Kidney epithelial cell (primary cell): ENCODE measurements around the gene USP15. TPM values are rescaled to one million over a fixed set of nuclear protein-coding genes. Genes with fewer than 3 reads are reported as not detected.

Source experiments
- DNase-seq: peaks from one replicate; pipeline ENCODE4 v3.0.0-alpha.2; 2010; ENCODE audit warnings: low read depth
- H3K27me3 ChIP-seq: 2 replicates; pipeline ENCODE4 v1.6.0; 2011; ENCODE audit warnings: low read length; ENCODE audit not compliant: control insufficient read depth, insufficient read depth
- H3K36me3 ChIP-seq: 2 replicates; pipeline ENCODE4 v1.5.1; 2011; ENCODE audit warnings: low read length; ENCODE audit not compliant: control insufficient read depth, insufficient read depth
- H3K4me3 ChIP-seq: 2 replicates; pipeline ENCODE4 v1.5.1; 2011; ENCODE audit warnings: low read depth, mild to moderate bottlenecking, control low read depth, low read length
- total RNA-seq: library from RNA; depleted of rRNA; stranded (reverse); fragments of >200 nt; gene quantifications from 2 replicates; pipeline ENCODE4 v1.2.3, GENCODE V29; 2015
- TF ChIP-seq, protein P1 (sequence below): IDR thresholded peaks from 2 replicates; pipeline ENCODE4 v1.5.1; 2011; ENCODE audit warnings: mild to moderate bottlenecking, moderate library complexity, low read length, control low read depth, inconsistent platforms; ENCODE audit not compliant: insufficient read depth, poor library complexity, severe bottlenecking

The USP15 gene
- total RNA-seq, 1 donor from 2014 or later = 37.5 TPM

DNA sequence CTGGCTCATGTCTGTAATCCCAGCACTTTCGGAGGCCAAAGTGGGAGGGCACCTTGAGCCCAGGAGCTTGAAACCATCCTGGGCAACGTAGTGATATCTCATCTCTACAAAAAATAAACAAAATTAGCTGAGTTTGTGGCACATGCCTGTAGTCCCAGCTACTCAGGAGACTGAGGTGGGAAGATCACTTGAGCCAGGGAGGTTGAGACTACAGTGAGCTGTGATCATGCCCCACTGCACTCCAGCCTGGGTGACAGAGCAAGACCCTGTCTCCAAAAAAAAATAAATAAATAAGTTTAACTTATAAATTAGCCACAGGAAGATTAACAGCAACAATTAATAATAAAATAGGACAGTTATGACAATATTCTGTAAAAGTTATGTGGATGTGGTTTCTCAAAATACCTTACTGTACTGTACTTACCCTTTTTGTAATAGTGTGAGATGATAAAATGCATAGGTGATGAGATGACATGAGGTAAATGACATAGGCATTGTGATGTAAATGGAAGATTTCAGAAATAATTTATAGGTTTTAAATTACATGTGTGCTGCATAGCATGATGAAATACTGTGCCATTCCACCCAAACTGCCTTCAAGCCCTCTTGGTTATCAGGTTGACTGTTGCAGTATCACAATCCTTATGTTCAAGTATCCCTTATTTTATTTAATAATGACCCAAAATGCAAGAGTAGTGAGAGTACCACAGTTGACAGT, 22.0 kb downstream of the USP15 start:
- Histone ChIP-seq H3K27me3 (no peaks in the 10 kb centered on the region), H3K36me3 (no peaks in the 10 kb centered on the region), H3K4me3 (no peak overlapping the region)
- DNase-seq = no peak
- TF ChIP-seq, protein P1, sequence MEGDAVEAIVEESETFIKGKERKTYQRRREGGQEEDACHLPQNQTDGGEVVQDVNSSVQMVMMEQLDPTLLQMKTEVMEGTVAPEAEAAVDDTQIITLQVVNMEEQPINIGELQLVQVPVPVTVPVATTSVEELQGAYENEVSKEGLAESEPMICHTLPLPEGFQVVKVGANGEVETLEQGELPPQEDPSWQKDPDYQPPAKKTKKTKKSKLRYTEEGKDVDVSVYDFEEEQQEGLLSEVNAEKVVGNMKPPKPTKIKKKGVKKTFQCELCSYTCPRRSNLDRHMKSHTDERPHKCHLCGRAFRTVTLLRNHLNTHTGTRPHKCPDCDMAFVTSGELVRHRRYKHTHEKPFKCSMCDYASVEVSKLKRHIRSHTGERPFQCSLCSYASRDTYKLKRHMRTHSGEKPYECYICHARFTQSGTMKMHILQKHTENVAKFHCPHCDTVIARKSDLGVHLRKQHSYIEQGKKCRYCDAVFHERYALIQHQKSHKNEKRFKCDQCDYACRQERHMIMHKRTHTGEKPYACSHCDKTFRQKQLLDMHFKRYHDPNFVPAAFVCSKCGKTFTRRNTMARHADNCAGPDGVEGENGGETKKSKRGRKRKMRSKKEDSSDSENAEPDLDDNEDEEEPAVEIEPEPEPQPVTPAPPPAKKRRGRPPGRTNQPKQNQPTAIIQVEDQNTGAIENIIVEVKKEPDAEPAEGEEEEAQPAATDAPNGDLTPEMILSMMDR = no peak

DNA sequence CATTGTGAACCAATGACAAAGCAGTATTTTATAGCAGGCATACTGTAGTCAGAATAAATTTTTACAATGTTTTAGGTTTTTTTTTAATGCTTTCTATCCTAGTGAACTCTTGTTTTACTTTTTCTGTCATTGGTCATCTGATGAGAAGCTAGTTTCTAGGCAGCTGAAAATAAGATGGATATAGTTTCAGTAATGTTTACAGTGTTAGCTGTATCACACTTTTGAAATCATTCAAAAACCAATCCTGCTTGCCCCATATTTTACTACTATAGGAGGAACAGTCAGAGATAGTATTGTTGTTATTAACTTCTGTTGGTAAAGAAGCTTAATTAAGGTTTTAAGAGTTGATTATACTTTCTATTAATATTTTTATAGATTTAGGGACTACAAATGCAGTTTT, 24.5 kb downstream of the USP15 start:
- no peaks in the 10 kb centered on the region for H3K36me3 ChIP-seq
- TF ChIP-seq, protein P1 = no peak
- H3K4me3 ChIP-seq = no peak overlapping the region
- no peak for DNase-seq
- no peaks in the 10 kb centered on the region for H3K27me3 ChIP-seq

DNA sequence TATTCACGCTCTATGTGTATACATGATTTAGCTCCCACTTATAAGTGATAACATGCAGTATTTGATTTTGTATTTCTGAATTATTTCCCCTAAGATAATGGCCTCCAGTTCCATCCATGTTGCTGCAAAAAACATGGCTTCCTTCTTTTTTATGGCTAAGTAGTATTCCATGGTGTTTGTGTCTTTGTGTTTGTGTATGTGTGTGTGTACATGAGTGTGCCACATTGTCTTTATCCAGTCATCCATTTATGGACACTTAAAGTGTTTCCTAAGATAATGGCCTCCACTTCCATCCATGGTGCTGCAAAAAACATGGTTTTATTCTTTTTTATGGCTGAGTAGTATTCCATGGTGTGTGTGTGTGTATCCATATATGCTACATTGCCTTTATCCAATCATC, 25.1 kb downstream of the USP15 start:
- no peak for DNase-seq
- Histone ChIP-seq H3K4me3 (no peak overlapping the region), H3K27me3 (no peaks in the 10 kb centered on the region), H3K36me3 (no peaks in the 10 kb centered on the region)
- TF ChIP-seq, protein P1 = no peak

DNA sequence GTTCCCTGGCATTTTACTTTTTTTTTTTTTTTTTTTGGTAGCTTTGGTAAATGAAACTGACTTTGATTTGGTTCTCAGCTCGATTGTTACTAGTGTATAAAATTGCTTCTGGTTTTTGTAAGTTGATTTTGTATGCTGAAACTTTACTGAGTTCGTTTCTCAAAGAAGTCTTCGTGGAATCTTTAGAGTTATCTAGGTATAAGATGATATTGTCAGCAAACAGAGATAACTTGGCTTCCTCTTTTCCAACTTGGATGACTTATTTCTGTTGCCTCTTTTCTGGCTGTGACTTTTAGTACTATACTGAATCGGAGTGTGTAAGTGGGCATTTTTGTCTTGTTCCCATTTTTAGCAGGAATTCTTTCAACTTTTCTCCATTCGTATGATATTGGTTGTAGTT, 28.1 kb downstream of the USP15 start:
- DNase-seq = no peak
- Histone ChIP-seq H3K36me3 (no peaks in the 10 kb centered on the region), H3K4me3 (no peak overlapping the region), H3K27me3 (no peaks in the 10 kb centered on the region)
- TF ChIP-seq, protein P1 = no peak

DNA sequence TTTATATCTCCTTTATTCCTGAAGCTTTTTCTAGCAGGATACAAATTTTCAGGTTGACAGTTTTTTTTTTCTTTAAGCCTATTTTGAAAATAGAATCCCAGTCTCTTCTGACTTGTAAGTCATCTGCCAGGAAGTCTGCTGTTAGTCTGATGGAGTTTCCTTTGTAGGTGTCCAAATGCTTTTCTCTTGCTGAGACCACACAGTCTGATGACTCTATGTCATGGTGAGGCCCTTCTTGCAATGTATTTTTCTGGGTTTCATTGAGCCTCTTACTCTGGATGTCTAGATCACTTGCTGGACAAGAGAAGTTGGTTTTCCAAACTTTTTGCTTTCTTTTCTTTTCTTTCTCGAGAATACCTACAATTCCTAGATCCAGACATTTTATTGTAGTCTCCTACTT, 30.6 kb downstream of the USP15 start:
- Histone ChIP-seq H3K36me3 (no peaks in the 10 kb centered on the region), H3K27me3 (no peaks in the 10 kb centered on the region), H3K4me3 (no peak overlapping the region)
- TF ChIP-seq, protein P1 = no peak
- no peak for DNase-seq

DNA sequence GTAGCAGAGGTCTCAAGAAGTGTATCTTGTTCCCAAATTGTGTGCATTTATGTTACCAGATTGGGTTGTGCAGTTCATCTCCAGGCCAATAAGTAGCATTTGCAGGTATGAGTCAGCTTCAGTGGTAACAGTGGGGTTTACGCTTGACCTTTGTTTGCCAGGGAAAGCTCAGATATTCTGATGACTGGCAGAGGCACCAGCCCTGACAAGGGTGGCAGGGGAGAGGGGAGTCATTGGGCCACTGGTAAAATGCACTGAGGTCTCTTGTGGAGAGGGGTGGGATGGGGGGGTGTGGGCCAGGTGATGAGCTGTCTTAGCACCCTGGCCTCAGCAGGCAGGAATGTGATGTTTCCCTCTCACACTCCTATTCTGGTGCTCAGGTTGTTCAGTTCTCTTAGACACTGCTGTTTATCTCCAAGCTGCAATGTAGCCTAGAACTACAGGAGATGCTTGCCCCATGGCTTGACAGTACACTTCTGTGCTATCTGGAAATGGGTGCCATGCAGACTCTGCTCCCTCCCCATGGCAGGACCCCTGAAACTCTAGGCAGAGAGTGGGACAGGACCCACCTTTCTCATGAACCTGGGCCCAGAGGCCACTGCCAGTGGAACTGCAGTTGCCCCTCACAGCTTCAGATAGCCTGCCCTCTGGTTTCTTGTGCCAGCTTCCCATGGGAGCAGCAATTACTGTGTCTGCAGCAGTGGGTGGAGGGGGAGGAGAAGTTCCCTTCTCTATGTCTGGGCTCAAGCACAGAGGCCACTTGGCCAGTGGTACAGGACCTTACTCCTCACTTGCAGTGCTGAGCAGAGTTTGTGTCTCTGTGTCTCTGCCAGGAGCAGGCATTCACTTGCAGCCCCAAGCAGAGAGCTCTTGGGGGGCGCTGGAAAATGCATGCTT, 31.9 kb downstream of the USP15 start:
- Histone ChIP-seq H3K27me3 (no peaks in the 10 kb centered on the region), H3K36me3 (no peaks in the 10 kb centered on the region), H3K4me3 (no peak overlapping the region)
- TF ChIP-seq, protein P1 = no peak
- DNase-seq = peak; percentile 7
